Stimulated activated CD8-positive, alpha-beta memory T cell treated with anti-CD3 and anti-CD28 coated beads, Interleukin-15, amount 100 ng/mL, for 1 hour (primary cell): Measurements from ENCODE around the gene RABAC1.

Experiments
- DNase-seq: peaks from one replicate; pipeline ENCODE4 v3.0.0-alpha.2; 2020; ENCODE audit warnings: low read depth

Gene RABAC1

GRCh38 chr19:41928754-41929535, 30.2 kb downstream of the RABAC1 start:
- no peak for DNase-seq

- no peak for DNase-seq
These were observed 30.9 kb downstream of the RABAC1 start, which contains the start of gene ERFL for GRCh38 chr19:41928221-41928683. Gene ERFL, minus strand, starts transcription at chr19:41928449. Its CDS starts 15,530 bp downstream, at chr19:41912919.

- no peak for DNase-seq
These were observed 31.5 kb downstream of the RABAC1 start for GRCh38 chr19:41927497-41928192.

GRCh38 chr19:41926763-41927496, 32.2 kb downstream of the RABAC1 start:
- DNase-seq = no peak

GRCh38 chr19:41926028-41926762, 32.9 kb downstream of the RABAC1 start:
- no peak for DNase-seq

- DNase-seq = no peak
These were observed 33.7 kb downstream of the RABAC1 start for GRCh38 chr19:41925208-41926003.

- DNase-seq = no peak
These were observed 34.7 kb downstream of the RABAC1 start for GRCh38 chr19:41924151-41925145.

GRCh38 chr19:41923045-41923788, 35.9 kb downstream of the RABAC1 start:
- no peak for DNase-seq

- no peak for DNase-seq
These were observed 36.5 kb downstream of the RABAC1 start for GRCh38 chr19:41922585-41922984.

GRCh38 chr19:41921577-41922576, 37.2 kb downstream of the RABAC1 start:
- DNase-seq = no peak

GRCh38 chr19:41920882-41921576, 38.1 kb downstream of the RABAC1 start:
- DNase-seq = no peak

GRCh38 chr19:41919948-41920712, 39.0 kb downstream of the RABAC1 start:
- no peak for DNase-seq

GRCh38 chr19:41918653-41919244, 40.4 kb downstream of the RABAC1 start:
- DNase-seq = no peak

- DNase-seq = no peak
These were observed 41.0 kb downstream of the RABAC1 start for GRCh38 chr19:41918095-41918494.

GRCh38 chr19:41917676-41918075, 41.4 kb downstream of the RABAC1 start:
- DNase-seq = no peak
